GM18858 (cell line): Measurements from ENCODE around the gene LMF2.
"Not testable (repeated sequence)": the region's sequence is repeated elsewhere in the genome, so short reads cannot be mapped to it uniquely, and the experiment has no call there.

Experiments
- ATAC-seq: cut with Tn5 transposase; IDR thresholded peaks from one replicate; pipeline ENCODE4 v1.9.1; 2021; ENCODE audit not compliant: unreplicated experiment

Gene LMF2

GRCh38 chr22:50524676-50525103 lies 17.2 kb upstream of the LMF2 start:
- ATAC-seq, result no peak

DNA sequence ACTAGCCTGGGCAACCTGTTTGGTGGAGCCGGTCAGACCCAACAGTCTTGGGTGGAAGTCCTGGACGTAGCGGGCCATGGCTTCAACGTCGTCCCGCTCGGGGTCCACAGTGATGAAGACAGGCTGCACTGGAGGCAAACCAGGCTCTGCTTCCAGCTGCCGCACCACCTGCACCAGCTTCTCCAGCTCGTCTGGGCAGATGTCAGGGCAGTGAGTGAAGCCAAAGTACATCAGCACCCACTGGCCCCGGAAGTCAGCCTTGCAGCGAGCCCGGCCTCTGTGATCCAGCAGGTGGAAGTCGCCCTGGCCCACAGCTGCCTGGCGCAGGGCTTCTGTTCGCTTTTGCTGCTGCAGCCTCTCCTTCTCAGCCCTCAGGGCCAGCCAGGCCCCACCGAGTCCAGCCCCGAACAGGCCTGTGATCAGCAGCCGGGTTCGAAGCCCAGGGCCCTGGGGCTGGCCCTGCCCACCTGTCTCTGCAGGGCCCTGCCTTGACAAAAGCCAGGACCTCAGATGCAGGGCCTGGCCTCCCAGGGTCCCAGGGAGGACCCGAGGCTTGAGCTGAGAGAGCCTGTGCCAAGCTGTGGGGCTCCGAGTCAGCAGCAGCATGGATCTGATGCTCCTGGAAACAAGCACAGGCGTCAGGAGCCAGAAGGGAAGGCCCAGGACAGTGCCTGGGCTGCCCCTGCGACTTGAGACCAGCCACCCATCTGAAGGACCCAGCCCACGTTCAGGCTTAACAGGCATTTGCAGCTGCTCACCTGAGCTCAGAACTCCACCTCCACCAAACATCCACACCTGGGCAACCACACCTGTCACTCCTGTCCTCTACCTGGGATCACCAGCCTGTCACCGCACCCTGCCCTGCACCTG lies 16.5 kb upstream of the LMF2 start:
- ATAC-seq, result no peak

DNA sequence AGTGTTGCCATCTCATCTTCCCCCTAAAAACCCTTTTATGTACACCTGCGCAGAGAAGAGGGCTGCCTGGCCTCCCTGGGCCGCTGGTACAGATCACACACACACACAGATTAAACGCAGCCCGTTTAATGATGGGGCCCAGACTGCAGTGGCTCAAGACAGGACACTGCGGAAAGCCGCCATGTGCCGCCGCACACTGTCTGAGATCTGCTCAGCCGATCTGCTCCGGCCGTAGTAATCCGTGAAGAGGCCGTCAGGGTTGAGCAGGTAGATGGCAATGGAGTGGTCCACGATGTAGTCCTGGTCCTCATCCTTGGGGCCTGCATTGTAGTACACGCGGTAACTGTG lies 15.9 kb upstream of the LMF2 start:
- ATAC-seq, result no peak

DNA sequence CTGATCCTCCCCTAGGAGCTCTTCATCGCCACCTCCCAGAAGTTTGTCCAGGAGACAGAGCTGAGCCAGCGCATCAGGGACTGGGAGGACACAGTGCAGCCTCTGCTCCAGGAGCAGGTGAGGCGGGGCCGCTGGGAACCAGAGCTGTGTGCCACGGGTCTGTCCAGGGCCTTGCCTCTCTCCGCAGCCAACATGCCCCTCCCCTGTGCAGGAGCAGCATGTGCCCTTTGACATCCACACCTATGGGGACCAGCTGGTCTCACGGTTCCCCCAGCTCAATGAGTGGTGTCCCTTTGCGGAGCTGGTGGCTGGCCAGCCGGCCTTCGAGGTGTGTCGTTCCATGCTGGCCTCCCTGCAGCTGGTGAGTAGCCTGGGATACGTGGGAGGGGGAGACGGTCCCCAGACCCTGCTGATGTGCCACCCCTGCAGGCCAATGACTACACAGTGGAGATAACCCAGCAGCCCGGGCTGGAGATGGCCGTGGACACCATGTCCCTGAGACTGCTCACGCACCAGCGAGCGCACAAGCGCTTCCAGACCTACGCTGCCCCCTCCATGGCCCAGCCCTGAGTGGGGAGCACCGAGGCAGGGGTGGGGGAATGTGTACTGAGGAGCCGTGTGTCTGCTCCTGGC lies 15.4 kb upstream of the LMF2 start:
- ATAC-seq, result no peak

DNA sequence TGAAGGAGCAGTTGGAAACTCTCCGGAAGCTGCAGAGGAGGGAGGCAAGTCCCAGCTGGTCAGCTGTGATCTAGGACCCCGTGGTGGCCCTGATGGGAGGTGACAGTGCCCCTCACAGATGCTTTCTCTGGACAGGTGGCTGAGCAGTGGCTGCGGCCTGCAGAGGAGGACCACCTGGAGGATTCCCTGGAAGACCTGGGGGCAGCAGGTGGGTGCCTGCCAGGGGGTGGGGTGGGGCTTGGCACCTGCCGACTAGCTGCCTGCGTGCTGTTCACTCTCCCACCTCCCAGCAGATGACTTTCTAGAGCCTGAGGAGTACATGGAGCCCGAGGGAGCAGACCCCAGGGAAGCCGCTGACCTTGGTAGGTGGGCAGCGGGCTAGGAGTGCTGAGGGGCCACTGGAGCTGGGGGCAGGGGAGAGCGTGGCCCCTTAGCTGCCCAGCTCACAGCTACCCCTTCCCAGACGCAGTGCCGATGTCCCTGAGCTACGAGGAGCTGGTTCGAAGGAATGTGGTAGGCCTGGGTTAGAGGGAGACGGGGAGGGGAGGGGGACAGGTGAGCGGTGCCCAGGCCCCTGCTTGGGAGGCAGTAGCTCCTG lies 14.8 kb upstream of the LMF2 start:
- no peak for ATAC-seq

- no peak for ATAC-seq
Measured at GRCh38 chr22:50521710-50522109, 14.2 kb upstream of the LMF2 start.

GRCh38 chr22:50520826-50521453 lies 13.4 kb upstream of the LMF2 start:
- ATAC-seq, result no peak

- not testable (repeated sequence) for ATAC-seq
Measured at GRCh38 chr22:50520184-50520583, 12.7 kb upstream of the LMF2 start.

DNA sequence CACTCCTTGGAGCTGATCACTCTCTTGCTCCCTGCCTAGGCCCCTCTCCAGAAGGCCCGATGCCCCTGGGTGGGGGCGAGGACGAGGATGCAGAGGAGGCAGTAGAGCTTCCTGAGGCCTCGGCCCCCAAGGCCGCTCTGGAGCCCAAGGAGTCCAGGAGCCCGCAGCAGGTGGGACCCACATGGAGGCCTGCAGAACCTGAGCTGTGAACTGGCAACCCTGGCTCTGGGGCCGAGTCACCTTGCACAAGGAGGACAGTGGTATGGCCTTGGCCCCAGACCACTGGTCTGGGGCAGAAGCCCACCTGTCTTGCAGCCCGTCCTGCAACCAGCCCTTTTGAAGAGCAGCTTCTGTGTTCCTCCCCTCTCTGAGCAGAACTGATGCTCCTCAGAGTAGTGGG lies 11.6 kb upstream of the LMF2 start:
- no peak for ATAC-seq

- no peak for ATAC-seq
Measured at GRCh38 chr22:50518606-50519005, 11.1 kb upstream of the LMF2 start.

DNA sequence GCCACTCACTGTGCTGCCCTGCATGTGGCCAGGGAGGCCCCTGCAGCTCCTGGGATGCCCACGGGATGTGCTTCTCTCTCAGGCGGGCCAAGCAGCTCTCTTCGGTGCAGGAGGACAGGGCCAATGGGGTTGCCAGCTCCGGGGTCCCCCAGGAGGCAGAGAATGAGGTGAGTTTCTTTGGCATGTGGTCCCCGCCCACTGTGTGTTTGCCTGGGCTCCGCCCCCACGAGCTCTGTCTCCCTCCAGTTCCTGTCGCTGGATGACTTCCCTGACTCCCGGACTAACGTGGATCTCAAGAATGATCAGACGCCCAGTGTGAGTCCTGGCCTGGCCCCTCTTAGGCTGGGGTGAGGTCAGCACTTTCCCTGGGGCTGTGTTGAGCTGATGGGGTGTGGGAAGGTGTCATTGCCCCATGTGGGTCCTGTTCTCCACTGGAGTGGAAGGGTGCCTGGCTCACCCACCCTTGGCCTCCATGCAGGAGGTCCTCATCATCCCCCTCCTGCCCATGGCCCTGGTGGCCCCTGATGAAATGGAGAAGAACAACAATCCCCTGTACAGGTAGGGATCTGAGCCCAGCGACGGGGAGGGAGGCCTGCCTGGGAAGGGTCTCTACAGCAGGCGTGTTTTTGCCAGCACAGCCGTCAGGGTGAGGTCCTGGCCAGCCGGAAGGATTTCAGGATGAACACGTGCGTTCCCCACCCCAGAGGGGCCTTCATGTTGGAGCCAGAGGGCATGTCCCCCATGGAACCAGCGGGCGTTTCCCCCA lies 10.2 kb upstream of the LMF2 start:
- no peak for ATAC-seq

- no peak for ATAC-seq
Measured at GRCh38 chr22:50516891-50517290, 9.4 kb upstream of the LMF2 start.

DNA sequence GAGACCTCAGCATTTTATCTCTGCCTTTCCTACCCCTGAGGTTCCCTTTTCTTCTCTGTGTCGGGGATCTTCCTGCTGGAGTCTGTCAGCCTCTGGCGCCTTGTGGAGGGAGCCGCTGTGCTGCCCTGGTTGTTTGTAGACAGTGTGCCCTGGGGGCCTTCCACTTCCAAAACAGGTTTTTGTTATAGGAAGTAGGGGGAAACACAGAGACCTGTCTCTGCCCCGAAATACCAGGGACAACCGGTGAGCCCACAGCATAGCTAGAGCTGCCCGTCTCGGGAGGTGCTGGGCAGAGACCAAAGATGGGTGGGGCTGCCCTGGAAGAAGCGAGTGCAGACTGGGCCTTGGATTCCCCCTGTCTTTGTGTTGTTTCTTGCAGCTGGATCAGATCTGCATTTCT lies 8.6 kb upstream of the LMF2 start:
- no peak for ATAC-seq

- ATAC-seq, result no peak
Measured at GRCh38 chr22:50513175-50513574, 5.7 kb upstream of the LMF2 start.

- no peak for ATAC-seq
Measured at GRCh38 chr22:50508897-50509296, 1.4 kb upstream of the LMF2 start.

DNA sequence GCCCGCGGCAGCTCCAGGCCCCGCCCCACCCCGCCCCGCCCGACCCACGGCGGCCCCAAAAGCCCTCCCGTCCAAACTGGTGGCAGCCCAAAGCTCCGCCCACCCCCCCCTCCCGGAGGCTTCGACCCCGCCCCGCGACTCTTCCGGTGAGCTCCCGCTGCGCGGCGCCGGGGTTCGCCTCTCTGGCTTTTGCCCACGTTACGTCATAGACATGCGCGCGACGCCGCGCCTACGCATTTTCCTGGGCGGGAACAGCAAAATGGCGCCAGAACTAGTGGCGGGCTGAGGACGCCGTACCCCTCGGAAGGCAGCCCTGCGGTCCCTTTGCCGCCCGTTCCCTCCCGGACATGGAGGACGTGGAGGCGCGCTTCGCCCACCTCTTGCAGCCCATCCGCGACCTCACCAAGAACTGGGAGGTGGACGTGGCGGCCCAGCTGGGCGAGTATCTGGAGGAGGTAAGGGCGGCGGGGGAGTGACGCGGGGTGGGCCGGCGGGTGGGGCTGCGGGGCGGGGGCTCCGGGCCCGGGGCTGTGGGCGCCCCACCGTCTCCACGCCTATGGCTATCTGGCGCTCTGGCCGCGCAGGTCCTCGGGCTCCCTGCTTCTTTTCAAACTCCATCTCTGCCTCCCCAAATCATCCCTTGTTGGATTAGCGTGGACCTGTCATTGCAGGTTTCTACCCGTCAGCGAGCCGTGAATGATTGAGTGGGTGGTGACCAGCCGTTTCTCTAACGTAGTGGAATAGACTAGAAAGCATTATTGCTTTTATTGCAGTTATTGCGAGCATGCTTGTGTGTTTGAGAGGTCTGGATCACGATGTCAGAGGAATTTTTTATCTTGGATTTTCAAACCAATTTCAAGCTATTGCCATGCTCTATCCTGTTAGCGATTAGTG lies 736 bp upstream of the LMF2 start, which contains the start of gene NCAPH2:
Gene NCAPH2 (plus strand): TSS at position 234 of the 894 bp plus-strand sequence. CDS start 114 bp downstream, at position 348.
- ATAC-seq, result no peak

DNA sequence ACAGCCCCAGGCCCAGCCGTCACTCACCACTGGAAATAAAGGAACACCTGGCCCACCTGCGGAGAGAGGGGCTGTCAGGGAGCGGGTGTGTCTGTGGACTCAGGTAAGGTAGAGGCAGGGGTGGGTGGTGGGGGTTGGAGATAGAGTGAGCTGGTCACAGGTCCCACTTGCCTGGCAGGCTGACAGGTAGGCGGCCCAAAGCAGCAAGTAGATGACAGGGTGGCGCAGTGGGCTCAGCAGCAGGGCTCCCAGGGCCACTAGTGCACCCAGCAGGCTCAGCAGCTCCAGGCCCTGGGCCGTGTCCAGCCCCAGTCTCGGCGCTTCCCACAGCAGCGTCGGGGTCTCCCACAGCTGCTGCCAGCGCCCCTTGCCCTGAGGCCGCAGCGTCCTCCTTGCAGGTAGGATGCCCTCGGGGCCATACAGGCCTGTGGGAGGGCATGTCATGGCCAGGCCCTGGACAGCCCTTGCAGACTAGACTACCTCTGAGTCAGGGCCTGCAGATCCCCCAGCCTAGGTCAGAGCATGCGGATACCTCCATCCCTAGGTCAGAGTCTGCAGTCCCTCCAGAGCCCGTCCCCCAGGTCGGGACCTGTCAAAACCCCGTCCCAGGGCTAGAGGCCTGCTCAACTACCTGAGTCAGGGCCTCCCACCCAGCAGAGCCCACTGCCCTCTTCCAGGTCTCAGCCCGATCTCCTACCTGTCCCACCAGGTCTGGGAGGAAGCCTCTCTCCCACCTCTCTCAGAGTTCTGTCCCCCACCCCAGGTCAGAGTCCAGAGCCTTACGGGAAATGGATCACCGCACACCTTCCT lies 686 bp downstream of the LMF2 start:
- no peak for ATAC-seq

GRCh38 chr22:50505776-50506610 lies 1.5 kb downstream of the LMF2 start:
- no peak for ATAC-seq
